IMR-90 (cell line): Measurements from ENCODE around the gene CARD10. TPM values are rescaled to one million over a fixed set of nuclear protein-coding genes. Genes with fewer than 3 reads are reported as not detected.
A peak's percentile ranks its signal among the peaks of the same experiment; 100 is the strongest.

Experiments used
- ATAC-seq: fragments of 200-7000 bp; cut with Tn5 transposase; 2 replicates; pipeline ENCODE4 v1.9.1; 2020; ENCODE audit warnings: low read depth, mild to moderate bottlenecking, moderate library complexity
- BruUV-seq: library from RNA; stranded (reverse); fragments of 400-500 nt; replicated peaks from 2 replicates; lab custom pipeline; 2021; lab: Mats Ljungman, UMichigan
- CTCF ChIA-PET: fragments of 300-600 bp; formaldehyde crosslinking; extraction: SDS; loops from one replicate; lab custom pipeline; 2021; ENCODE audit warnings: antibody characterized with exemption; lab: Yijun Ruan, JAX
- POLR2A ChIA-PET: fragments of 300-600 bp; sonication (Branson Sonifier 250); formaldehyde crosslinking; loops from one replicate; lab custom pipeline; 2022; ENCODE audit warnings: antibody characterized with exemption; ENCODE audit not compliant: unreplicated experiment; lab: Charles Lee
- DNase-seq: peaks from one replicate; pipeline ENCODE4 v3.0.0; 2013
- H2AFZ ChIP-seq: replicated peaks from 2 replicates; pipeline ENCODE3; 2013; ENCODE audit warnings: low read length, mild to moderate bottlenecking; ENCODE audit not compliant: poor library complexity
- H2AK5ac ChIP-seq: 2 replicates; pipeline ENCODE4 v1.6.1; 2013; ENCODE audit warnings: low read depth, low read length, inconsistent platforms
- H2AK9ac ChIP-seq: replicated peaks from 2 replicates; pipeline ENCODE3; 2013; ENCODE audit warnings: mild to moderate bottlenecking, low read depth, low read length, moderate library complexity; ENCODE audit not compliant: poor library complexity
- H2BK120ac ChIP-seq: 2 replicates; pipeline ENCODE4 v1.6.1; 2013; ENCODE audit warnings: low read depth, low read length, inconsistent platforms
- H2BK15ac ChIP-seq: 3 replicates; pipeline ENCODE4 v1.6.1; 2013; ENCODE audit warnings: low read depth, low read length, inconsistent platforms
- H2BK20ac ChIP-seq: 2 replicates; pipeline ENCODE4 v1.6.1; 2013; ENCODE audit warnings: low read depth, mild to moderate bottlenecking, inconsistent platforms, low read length, moderate library complexity
- H2BK5ac ChIP-seq: 2 replicates; pipeline ENCODE4 v1.6.1; 2013; ENCODE audit warnings: mild to moderate bottlenecking, low read depth, low read length, inconsistent platforms; ENCODE audit not compliant: poor library complexity, severe bottlenecking
- H3K14ac ChIP-seq: replicated peaks from 2 replicates; pipeline ENCODE4 v1.6.1; 2013; ENCODE audit warnings: low read depth, low read length, inconsistent platforms
- H3K18ac ChIP-seq: 2 replicates; pipeline ENCODE4 v1.6.1; 2013; ENCODE audit warnings: low read depth, low read length, control low read depth
- H3K23ac ChIP-seq: 2 replicates; pipeline ENCODE4 v1.6.1; 2013; ENCODE audit warnings: low read depth, low read length, inconsistent platforms
- H3K27ac ChIP-seq: 2 replicates; pipeline ENCODE4 v1.5.1; 2013; ENCODE audit warnings: mild to moderate bottlenecking, control low read depth, low read length; ENCODE audit not compliant: insufficient read depth
- H3K27me3 ChIP-seq: 2 replicates; pipeline ENCODE4 v1.6.1; 2013; ENCODE audit warnings: low read length; ENCODE audit not compliant: control insufficient read depth, insufficient read depth
- H3K36me3 ChIP-seq: 2 replicates; pipeline ENCODE4 v1.6.1; 2013; ENCODE audit warnings: low read length, mixed read lengths; ENCODE audit not compliant: control insufficient read depth, insufficient read depth
- H3K4ac ChIP-seq: 2 replicates; pipeline ENCODE4 v1.6.1; 2013; ENCODE audit warnings: low read depth, low read length, inconsistent platforms
- H3K4me1 ChIP-seq: 2 replicates; pipeline ENCODE4 v1.6.1; 2013; ENCODE audit warnings: low read length, mixed read lengths; ENCODE audit not compliant: control insufficient read depth, insufficient read depth
- H3K4me2 ChIP-seq: 2 replicates; pipeline ENCODE4 v1.6.1; 2013; ENCODE audit warnings: low read depth, mild to moderate bottlenecking, control low read depth, low read length, moderate library complexity
- H3K4me3 ChIP-seq: 2 replicates; pipeline ENCODE4 v1.5.1; 2013; ENCODE audit warnings: low read depth, mild to moderate bottlenecking, control low read depth, low read length, moderate library complexity; ENCODE audit not compliant: insufficient read depth
- H3K56ac ChIP-seq: 2 replicates; pipeline ENCODE4 v1.6.1; 2013; ENCODE audit warnings: low read length, inconsistent platforms; ENCODE audit not compliant: insufficient read depth; ENCODE audit errors: extremely low read depth
- H3K79me1 ChIP-seq, 2 experiments: 2 replicates each; pipeline ENCODE4 v1.6.1; 2013; ENCODE audit warnings: low read length in 2 of 2, inconsistent platforms in 1 of 2, low read depth in 1 of 2
- H3K9ac ChIP-seq: 2 replicates; pipeline ENCODE4 v1.6.1; 2013; ENCODE audit warnings: low read depth, low read length, control low read depth
- H3K9me1 ChIP-seq: 2 replicates; pipeline ENCODE4 v1.6.1; 2013; ENCODE audit warnings: low read length, inconsistent platforms; ENCODE audit not compliant: insufficient read depth
- H3K9me3 ChIP-seq: 2 replicates; pipeline ENCODE4 v1.6.1; 2013; ENCODE audit warnings: low read length; ENCODE audit not compliant: control insufficient read depth, insufficient read depth
- H4K20me1 ChIP-seq: 2 replicates; pipeline ENCODE4 v1.6.1; 2013; ENCODE audit warnings: low read length, inconsistent platforms; ENCODE audit not compliant: insufficient read depth
- H4K5ac ChIP-seq: 2 replicates; pipeline ENCODE4 v1.6.1; 2013; ENCODE audit warnings: mild to moderate bottlenecking, low read depth, low read length, control low read depth
- H4K8ac ChIP-seq, 2 experiments: 2 replicates each; pipeline ENCODE4 v1.6.1; 2013; ENCODE audit warnings: low read depth in 2 of 2, low read length in 2 of 2, control low read depth in 1 of 2, inconsistent platforms in 1 of 2
- H4K91ac ChIP-seq: 2 replicates; pipeline ENCODE4 v1.6.1; 2013; ENCODE audit warnings: low read depth, low read length, inconsistent platforms; ENCODE audit not compliant: insufficient read depth
- CHD1 ChIP-seq: IDR thresholded peaks from 2 replicates; pipeline ENCODE4 v1.6.1; 2012; ENCODE audit warnings: low read depth, low read length, improper control_type of control experiment
- MAFK ChIP-seq: IDR thresholded peaks from 2 replicates; pipeline ENCODE4 v1.6.1; 2012; ENCODE audit warnings: low read depth, low read length, improper control_type of control experiment
- MAZ ChIP-seq: IDR thresholded peaks from 2 replicates; pipeline ENCODE4 v1.6.1; 2012; ENCODE audit warnings: low read depth, mild to moderate bottlenecking, low read length, improper control_type of control experiment, moderate library complexity, borderline replicate concordance
- SMC3 ChIP-seq: fragments of 150-350 bp; IDR thresholded peaks from 2 replicates; pipeline ENCODE4 v1.6.1; 2016; ENCODE audit warnings: low read depth, mild to moderate bottlenecking, antibody characterized with exemption, low read length, moderate library complexity
- WGBS, 2 experiments: methylation state at CpG; one replicate each; pipeline versions ENCODE4 v1.1.5 to v1.1.7; 2013; ENCODE audit warnings: missing lambda C conversion rate in 2 of 2; ENCODE audit not compliant: insufficient read length in 1 of 2; ENCODE audit errors: extremely low coverage in 2 of 2; 5-methylcytosine and 5-hydroxymethylcytosine counted together
- dilution Hi-C: fragments of 300-500 bp; cut with HindIII; formaldehyde crosslinking; loops from one replicate; pipeline ENCODE4 v1.14.3; 2018; ENCODE audit warnings: low sequenced_read_pairs; ENCODE audit not compliant: unreplicated experiment
- in situ Hi-C: fragments of 300-500 bp; cut with MboI; formaldehyde crosslinking; loops from 3 replicates; pipeline ENCODE4 v1.14.3; 2019; ENCODE audit warnings: low sequenced_read_pairs, inconsistent platforms, mixed read lengths
- intact Hi-C: fragments of 100-400 bp; cut with micrococcal nuclease; formaldehyde crosslinking; loops from 2 replicates; pipeline ENCODE4 v1.10.0; 2022
- polyA plus RNA-seq, 3 experiments: library from polyadenylated mRNA; depleted of rRNA; stranded (reverse); fragments of >200 nt; gene quantifications; 2 replicates each; pipeline ENCODE4 v1.2.3, GENCODE V29; 2012; ENCODE audit warnings: low replicate concordance in 1 of 3
- total RNA-seq: library from RNA; depleted of rRNA; stranded (reverse); fragments of >200 nt; gene quantifications from 2 replicates; pipeline ENCODE4 v1.2.3, GENCODE V29; 2012

CARD10 gene
- total and polyA plus RNA-seq, 2 of the 4 experiments (the other 2 are of a cell fraction) = 6.1 to 18.4 TPM

DNA sequence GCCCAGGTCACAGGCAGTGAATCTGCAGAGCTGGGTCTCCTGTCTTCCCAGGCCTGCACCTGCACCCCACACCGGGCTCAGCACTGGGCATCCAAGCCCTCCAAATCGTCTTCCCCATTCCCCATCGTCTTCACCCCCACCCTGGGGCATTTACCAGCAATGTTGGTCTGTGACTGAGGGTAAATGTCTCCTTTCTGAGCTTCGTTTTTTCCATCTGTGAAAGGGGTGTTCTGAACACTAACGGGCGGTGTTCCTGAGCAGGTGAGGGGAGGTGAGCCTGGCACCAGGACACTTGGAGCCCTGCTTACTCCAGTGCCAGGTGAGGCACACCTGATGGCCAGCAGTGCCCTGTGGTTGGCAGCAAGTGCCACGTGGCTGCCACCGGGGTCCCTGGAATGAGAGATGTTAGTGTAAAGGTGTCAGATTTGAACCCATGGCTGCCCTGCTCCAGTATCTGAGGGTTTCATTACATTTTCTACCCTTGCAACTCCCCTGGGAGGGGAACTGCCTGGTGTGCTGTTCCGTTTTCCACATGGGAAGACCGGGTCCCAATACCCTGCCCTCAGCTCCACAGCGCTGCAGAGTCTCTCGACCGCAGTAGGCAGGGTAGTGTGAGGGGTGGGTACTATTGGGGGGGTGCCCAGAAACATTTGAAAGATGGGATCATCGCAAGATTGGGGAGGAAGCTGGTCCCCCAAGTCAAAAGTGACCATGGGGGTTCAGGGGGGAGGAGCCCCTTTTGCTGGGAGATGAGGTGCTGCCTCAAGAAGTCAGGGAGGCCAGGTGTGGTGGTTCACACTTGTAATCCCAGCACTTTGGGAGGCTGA lies 43.0 kb upstream of the CARD10 start:
- peaks cover 25% of the 10 kb centered on the region for H3K36me3 ChIP-seq
- no peak overlapping the region for H3K18ac ChIP-seq
- no TSS peak for BruUV-seq
- no peak overlapping the region for H4K5ac ChIP-seq
- peak overlapping the region; percentile 99 for H2AK9ac ChIP-seq
- peaks cover 21% of the 10 kb centered on the region for H3K9me1 ChIP-seq
- peak overlapping the region; percentile 82 for H3K4me3 ChIP-seq
- H3K27me3 ChIP-seq = no peaks in the 10 kb centered on the region
- H2BK20ac ChIP-seq = peak overlapping the region; percentile 1; the same call in 1 of the 2 replicates
- H2BK15ac ChIP-seq = peak overlapping the region; percentile 85; the same call in 2 of the 3 replicates
- peaks cover 11 to 61% of the 10 kb centered on the region in 2 experiments; a peak in 3 of 4 replicates for H3K79me1 ChIP-seq
- intact Hi-C loops (no loop called here), in situ Hi-C loops (no loop called here), dilution Hi-C loops (no loop called here)
- H2BK5ac ChIP-seq = peak overlapping the region; percentile 51
- H3K9ac ChIP-seq = peak overlapping the region; percentile 79
- ChIA-PET POLR2A (interaction anchor here (0.6 to 2.1 kb wide), 5 partner anchors 10 to 1718 kb away, joined by 4 to 10 read pairs (median 5); no protein-coding TSS in a partner anchor), CTCF (interaction anchor here (1.0 to 1.7 kb wide), 6 partner anchors 12 to 30 kb away, joined by 3 to 7 read pairs (median 4); no protein-coding TSS in a partner anchor)
- peak overlapping the region; percentile 90 for H4K91ac ChIP-seq
- peak overlapping the region; percentile 99 for H2AK5ac ChIP-seq
- H3K27ac ChIP-seq = peak overlapping the region; percentile 78
- peak overlapping the region; percentile 91 for H3K4ac ChIP-seq
- H2BK120ac ChIP-seq = peak overlapping the region; percentile 36
- H3K56ac ChIP-seq = peak overlapping the region; percentile 71; the same call in 1 of the 2 replicates
- H4K20me1 ChIP-seq = peaks cover 63% of the 10 kb centered on the region
- H3K4me1 ChIP-seq = peaks cover 31% of the 10 kb centered on the region
- no peak for ATAC-seq
- H2AFZ ChIP-seq = peak overlapping the region; percentile 86
- H3K4me2 ChIP-seq = peak overlapping the region; percentile 82
- no peaks in the 10 kb centered on the region for H3K9me3 ChIP-seq
- no peak for TF ChIP-seq SMC3
- TF ChIP-seq CHD1 = no peak
- TF ChIP-seq MAZ = no peak
- TF ChIP-seq MAFK = no peak
- peak overlapping the region; percentile 73 to 85 for H4K8ac ChIP-seq
- DNase-seq = no peak
- peak overlapping the region; percentile 65; the same call in 1 of the 2 replicates for H3K23ac ChIP-seq
- H3K14ac ChIP-seq = peak overlapping the region; percentile 78
- WGBS, 2 experiments = 86% methylated on average over 8 of the region's 14 CpGs; no CpG with 5 or more reads in 1 of the 2 experiments
